GM19468 (cell line): ENCODE measurements around the gene GATA5.
"Not testable (repeated sequence)": the region's sequence is repeated elsewhere in the genome, so short reads cannot be mapped to it uniquely, and the experiment has no call there.

Experiments used
- ATAC-seq: cut with Tn5 transposase; IDR thresholded peaks from one replicate; pipeline ENCODE4 v1.9.1; 2021; ENCODE audit warnings: mild to moderate bottlenecking, moderate library complexity, moderate number of reproducible peaks; ENCODE audit not compliant: unreplicated experiment; ENCODE audit errors: extremely low read depth

The GATA5 gene

GRCh38 chr20:62505337-62506045 lies 29.7 kb upstream of the GATA5 start:
- no peak for ATAC-seq

- no peak for ATAC-seq
Observed at GRCh38 chr20:62504323-62504722, 28.5 kb upstream of the GATA5 start.

- ATAC-seq: no peak
Observed at GRCh38 chr20:62503401-62504178, 27.8 kb upstream of the GATA5 start.

- no peak for ATAC-seq
Observed at GRCh38 chr20:62502496-62503095, 26.8 kb upstream of the GATA5 start.

- peak; percentile 23 for ATAC-seq
Observed at GRCh38 chr20:62501801-62502495, 26.2 kb upstream of the GATA5 start.

- ATAC-seq: no peak
Observed at GRCh38 chr20:62500237-62500864, 24.6 kb upstream of the GATA5 start.

- no peak for ATAC-seq
Observed at GRCh38 chr20:62499758-62500236, 24.0 kb upstream of the GATA5 start.

GRCh38 chr20:62498874-62499273 lies 23.1 kb upstream of the GATA5 start:
- ATAC-seq: no peak

- ATAC-seq: no peak
Observed at GRCh38 chr20:62496568-62497218, 20.9 kb upstream of the GATA5 start.

GRCh38 chr20:62495749-62496567 lies 20.2 kb upstream of the GATA5 start:
- ATAC-seq: no peak

- no peak for ATAC-seq
Observed at GRCh38 chr20:62494980-62495748, 19.4 kb upstream of the GATA5 start.

- no peak for ATAC-seq
Observed at GRCh38 chr20:62494537-62494936, 18.7 kb upstream of the GATA5 start.

- no peak for ATAC-seq
Observed at GRCh38 chr20:62493886-62494285, 18.1 kb upstream of the GATA5 start.

GRCh38 chr20:62493253-62493885 lies 17.6 kb upstream of the GATA5 start:
- ATAC-seq: no peak

GRCh38 chr20:62492711-62493110 lies 16.9 kb upstream of the GATA5 start:
- ATAC-seq: no peak

GRCh38 chr20:62490783-62491182 lies 15.0 kb upstream of the GATA5 start:
- ATAC-seq: not testable (repeated sequence)

- no peak for ATAC-seq
Observed at GRCh38 chr20:62489932-62490263, 14.1 kb upstream of the GATA5 start.
